Measurements from ENCODE around the gene TBXAS1. TPM values are rescaled to one million over a fixed set of nuclear protein-coding genes. Genes with fewer than 3 reads are reported as not detected.

Gene TBXAS1
- total and polyA plus RNA-seq, 2 of the 8 experiments (the other 6 are each of a cell fraction or from before 2014, with no cell fraction given), result 0.86 to 2.1 TPM

GRCh38 chr7:140049339-140050024 is 220.4 kb downstream of the TBXAS1 start (continued):
- no peak for TF ChIP-seq CHD7 (IDR thresholded peaks at IDR 0.05; ENCODE audit: insufficient replicate concordance, low read length)
- no peak for TF ChIP-seq BRCA1 (IDR thresholded peaks at IDR 0.05; ENCODE audit: low read depth, low read length)
- TF ChIP-seq KDM5A (IDR thresholded peaks at IDR 0.05; ENCODE audit: low read length), result no peak
- TF ChIP-seq KDM4A (IDR thresholded peaks at IDR 0.05; ENCODE audit: low read depth, low read length, severe bottlenecking), result no peak

Data from H1 (cell line).